ENCODE measurements around the gene KCNJ3. TPM values are rescaled to one million over a fixed set of nuclear protein-coding genes. Genes with fewer than 3 reads are reported as not detected.

Gene KCNJ3, protein sequence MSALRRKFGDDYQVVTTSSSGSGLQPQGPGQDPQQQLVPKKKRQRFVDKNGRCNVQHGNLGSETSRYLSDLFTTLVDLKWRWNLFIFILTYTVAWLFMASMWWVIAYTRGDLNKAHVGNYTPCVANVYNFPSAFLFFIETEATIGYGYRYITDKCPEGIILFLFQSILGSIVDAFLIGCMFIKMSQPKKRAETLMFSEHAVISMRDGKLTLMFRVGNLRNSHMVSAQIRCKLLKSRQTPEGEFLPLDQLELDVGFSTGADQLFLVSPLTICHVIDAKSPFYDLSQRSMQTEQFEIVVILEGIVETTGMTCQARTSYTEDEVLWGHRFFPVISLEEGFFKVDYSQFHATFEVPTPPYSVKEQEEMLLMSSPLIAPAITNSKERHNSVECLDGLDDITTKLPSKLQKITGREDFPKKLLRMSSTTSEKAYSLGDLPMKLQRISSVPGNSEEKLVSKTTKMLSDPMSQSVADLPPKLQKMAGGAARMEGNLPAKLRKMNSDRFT
- 0.58 TPM in 1 of 2 replicates, not detected in the other for total RNA-seq
- total RNA-seq (2013), result 0.21 TPM
- 0.01 TPM in 1 of 2 replicates, not detected in the other for polyA plus RNA-seq
- polyA minus RNA-seq, result not detected in 2 replicates

DNA sequence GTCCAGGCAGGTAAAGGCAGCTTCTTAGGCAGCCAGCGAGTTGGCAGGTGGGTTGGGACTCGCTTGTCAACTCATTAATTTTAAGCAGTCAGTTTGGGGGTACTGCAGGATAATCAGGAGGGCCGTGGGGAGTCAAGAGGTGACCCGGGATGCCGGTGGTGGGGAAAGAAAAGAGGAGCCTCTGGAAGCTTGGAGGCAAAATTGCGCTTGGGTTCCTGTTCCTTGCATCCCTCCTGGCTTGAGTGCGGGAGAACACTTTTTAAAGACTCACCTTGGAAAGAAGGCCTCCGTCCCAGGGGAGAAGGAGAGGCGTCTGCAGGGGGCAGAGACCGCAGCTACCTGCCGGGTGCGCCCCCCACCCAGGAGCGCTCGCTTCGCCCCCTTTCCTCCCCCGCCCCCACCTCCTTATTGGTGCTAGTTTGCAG, at the start of gene KCNJ3:
KCNJ3 (plus strand) TSS at position 400 of the 425 bp plus-strand sequence. CDS start 81 bp downstream, outside the sequence.
- no peak within 1 kb of the TSS for H3K27ac ChIP-seq (ENCODE audit: low read length in 2 of 2)
- ChIA-PET POLR2A (no interaction called here), CTCF (no interaction called here)
- H3K27me3 ChIP-seq (replicated peaks in 1 of 4; ENCODE audit: control extremely low read depth in 1 of 4, control insufficient read depth in 3 of 4, insufficient read depth in 4 of 4, low read length in 3 of 4), result peaks cover 0 to 16% (median 5%) of the 10 kb centered on the region in 4 experiments
- no peaks in the 10 kb centered on the region for H3K9me3 Mint-ChIP-seq (ENCODE audit: insufficient read depth)
- peaks cover 29% of the 10 kb centered on the region for H3K27me3 Mint-ChIP-seq
- H3K27ac Mint-ChIP-seq, result no peak within 1 kb of the TSS
- ATAC-seq (ENCODE audit: low read depth), result no peak
- TF ChIP-seq CTCF (IDR thresholded peaks at IDR 0.05), result no peak
- peak within 1 kb of the TSS; percentile 22 for H2AFZ ChIP-seq (ENCODE audit: insufficient read depth, low read depth, low read length, poor library complexity, severe bottlenecking)
- intact Hi-C loops (cut with micrococcal nuclease), result no loop called here
- H3K4me3 ChIP-seq (ENCODE audit: control extremely low read depth in 1 of 5, extremely low read depth in 1 of 5, insufficient read depth in 1 of 5, low read depth in 2 of 5, low read length in 4 of 5), result peak within 1 kb of the TSS in 1 of 5 experiments; percentile 26
- H4K20me1 ChIP-seq (ENCODE audit: control insufficient read depth, insufficient read depth, low read length, poor library complexity, severe bottlenecking), result no peaks in the 10 kb centered on the region
- H3K4me2 ChIP-seq (replicated peaks; ENCODE audit: low read depth, low read length, poor library complexity, severe bottlenecking), result peak within 1 kb of the TSS; percentile 30
- H3K4me1 ChIP-seq (ENCODE audit: control insufficient read depth in 2 of 2, insufficient read depth in 2 of 2, low read length in 2 of 2), result no peaks in the 10 kb centered on the region
- no peaks in the 10 kb centered on the region for H3K79me2 ChIP-seq (ENCODE audit: control insufficient read depth, insufficient read depth, low read length)
- H3K4me1 Mint-ChIP-seq, result peaks cover 3% of the 10 kb centered on the region
- no peaks in the 10 kb centered on the region for H3K36me3 ChIP-seq (replicated peaks in 1 of 2; ENCODE audit: control extremely low read depth in 1 of 2, control insufficient read depth in 1 of 2, extremely low read depth in 1 of 2, insufficient read depth in 2 of 2, low read length in 1 of 2)
- no peak within 1 kb of the TSS for H3K9ac ChIP-seq (ENCODE audit: low read length)
- no peak for DNase-seq
- H3K9me3 ChIP-seq (ENCODE audit: control extremely low read depth in 1 of 3, control insufficient read depth in 2 of 3, insufficient read depth in 1 of 3, low read length in 2 of 3), result peaks cover 0 to 20% (median 0%) of the 10 kb centered on the region in 3 donors
- 4% methylated on average over 14 of the region's 16 CpGs for WGBS (ENCODE audit: insufficient coverage)
- H3K4me3 Mint-ChIP-seq, result peak within 1 kb of the TSS; percentile 48

DNA sequence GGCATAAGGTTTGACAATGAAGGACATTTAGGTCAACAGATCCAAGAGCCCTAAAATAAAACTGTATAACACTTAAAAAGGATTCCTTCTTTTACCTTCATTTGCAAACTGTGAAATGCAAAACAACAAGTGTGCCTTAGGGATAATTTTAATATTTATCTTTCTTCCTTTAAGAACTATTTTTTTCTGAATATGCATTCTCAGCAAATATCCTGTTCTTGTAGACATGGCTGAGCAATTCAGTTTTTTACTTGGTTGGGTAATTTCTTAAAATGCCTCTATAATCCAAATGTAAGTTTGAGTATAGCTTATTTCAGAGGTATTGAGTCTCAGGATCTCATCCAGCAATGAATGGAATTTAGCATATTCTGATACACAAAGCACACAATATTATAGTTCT, 43.0 kb upstream of the KCNJ3 start:
- Histone ChIP-seq H3K4me3 (ENCODE audit: control extremely low read depth in 1 of 5, extremely low read depth in 1 of 5, insufficient read depth in 1 of 5, low read depth in 2 of 5, low read length in 4 of 5) (no peak overlapping the region), H3K79me2 (ENCODE audit: control insufficient read depth, insufficient read depth, low read length) (no peaks in the 10 kb centered on the region), H3K4me1 (ENCODE audit: control insufficient read depth in 2 of 2, insufficient read depth in 2 of 2, low read length in 2 of 2) (no peaks in the 10 kb centered on the region), H3K27ac (ENCODE audit: low read length in 2 of 2) (no peak overlapping the region), H3K9me3 (ENCODE audit: control extremely low read depth in 1 of 3, control insufficient read depth in 2 of 3, insufficient read depth in 1 of 3, low read length in 2 of 3) (no peaks in the 10 kb centered on the region), H3K9ac (ENCODE audit: low read length) (no peak overlapping the region), H3K27me3 (replicated peaks in 1 of 4; ENCODE audit: control extremely low read depth in 1 of 4, control insufficient read depth in 3 of 4, insufficient read depth in 4 of 4, low read length in 3 of 4) (no peaks in the 10 kb centered on the region), H2AFZ (ENCODE audit: insufficient read depth, low read depth, low read length, poor library complexity, severe bottlenecking) (no peak overlapping the region), H4K20me1 (ENCODE audit: control insufficient read depth, insufficient read depth, low read length, poor library complexity, severe bottlenecking) (no peaks in the 10 kb centered on the region), H3K36me3 (replicated peaks in 1 of 2; ENCODE audit: control extremely low read depth in 1 of 2, control insufficient read depth in 1 of 2, extremely low read depth in 1 of 2, insufficient read depth in 2 of 2, low read length in 1 of 2) (no peaks in the 10 kb centered on the region), H3K4me2 (replicated peaks; ENCODE audit: low read depth, low read length, poor library complexity, severe bottlenecking) (no peak overlapping the region)
- Mint-ChIP-seq H3K4me3 (no peak overlapping the region), H3K27ac (no peak overlapping the region), H3K4me1 (no peaks in the 10 kb centered on the region), H3K27me3 (no peaks in the 10 kb centered on the region), H3K9me3 (ENCODE audit: insufficient read depth) (no peaks in the 10 kb centered on the region)
- DNase-seq, result no peak
- CTCF ChIA-PET, result no interaction called here
- ATAC-seq (ENCODE audit: low read depth), result no peak
- TF ChIP-seq CTCF (IDR thresholded peaks at IDR 0.05) (no peak), EZH2 (IDR thresholded peaks at IDR 0.05; ENCODE audit: borderline replicate concordance, insufficient read depth, low read depth, low read length, poor library complexity, severe bottlenecking) (no peak)
- POLR2A ChIA-PET, result no interaction called here
- intact Hi-C loops (cut with micrococcal nuclease), result no loop called here

Data from B cell (primary cell).